ENCODE results near the gene BTBD16. TPM values are rescaled to one million over a fixed set of nuclear protein-coding genes. Genes with fewer than 3 reads are reported as not detected.

BTBD16 gene
- total and polyA plus RNA-seq, 3 donors from 2014 or later = 4.9 to 21.3 (median 5.3) TPM

GRCh38 chr10:122323941-122324675, 53.0 kb downstream of the BTBD16 start:
- Histone ChIP-seq H3K27ac (no peak overlapping the region), H3K27me3 (no peaks in the 10 kb centered on the region), H3K4me3 (no peak overlapping the region), H3K9me3 (no peaks in the 10 kb centered on the region), H3K36me3 (ENCODE audit: low read depth, missing control alignments) (no peaks in the 10 kb centered on the region), H3K4me1 (no peaks in the 10 kb centered on the region)
- intact Hi-C loops (cut with DNase I; ENCODE audit: low total_unique reads) = no loop called here
- WGBS, 2 donors = 89 to 94% methylated on average over 5 of the region's 5 CpGs
- no peak for TF ChIP-seq POLR2A (IDR thresholded peaks at IDR 0.05)
- TF ChIP-seq CTCF (IDR thresholded peaks at IDR 0.05) = no peak
- DNase-seq = no peak

GRCh38 chr10:122325235-122325634, 54.1 kb downstream of the BTBD16 start:
- Histone ChIP-seq H3K9me3 (no peaks in the 10 kb centered on the region), H3K4me3 (no peak overlapping the region), H3K27ac (no peak overlapping the region), H3K4me1 (no peaks in the 10 kb centered on the region), H3K36me3 (ENCODE audit: low read depth, missing control alignments) (no peaks in the 10 kb centered on the region), H3K27me3 (no peaks in the 10 kb centered on the region)
- 89 to 90% methylated on average over 2 of the region's 2 CpGs for WGBS, 2 donors
- no peak for DNase-seq
- TF ChIP-seq CTCF (IDR thresholded peaks at IDR 0.05) (no peak), POLR2A (IDR thresholded peaks at IDR 0.05) (no peak)
- intact Hi-C loops (cut with DNase I; ENCODE audit: low total_unique reads) = no loop called here

GRCh38 chr10:122326385-122326784, 55.3 kb downstream of the BTBD16 start:
- intact Hi-C loops (cut with DNase I; ENCODE audit: low total_unique reads) = no loop called here
- Histone ChIP-seq H3K36me3 (ENCODE audit: low read depth, missing control alignments) (no peaks in the 10 kb centered on the region), H3K27me3 (no peaks in the 10 kb centered on the region), H3K27ac (no peak overlapping the region), H3K4me3 (no peak overlapping the region), H3K9me3 (no peaks in the 10 kb centered on the region), H3K4me1 (no peaks in the 10 kb centered on the region)
- no peak for DNase-seq
- WGBS, 2 donors = 87 to 94% methylated on average over 5 of the region's 5 CpGs
- TF ChIP-seq CTCF (IDR thresholded peaks at IDR 0.05) (no peak), POLR2A (IDR thresholded peaks at IDR 0.05) (no peak)

GRCh38 chr10:122326806-122327205, 55.7 kb downstream of the BTBD16 start:
- TF ChIP-seq CTCF (IDR thresholded peaks at IDR 0.05) = no peak
- no peak for TF ChIP-seq POLR2A (IDR thresholded peaks at IDR 0.05)
- Histone ChIP-seq H3K27ac (no peak overlapping the region), H3K27me3 (no peaks in the 10 kb centered on the region), H3K4me1 (no peaks in the 10 kb centered on the region), H3K9me3 (no peaks in the 10 kb centered on the region), H3K4me3 (no peak overlapping the region), H3K36me3 (ENCODE audit: low read depth, missing control alignments) (no peaks in the 10 kb centered on the region)
- 80 to 82% methylated on average over 6 of the region's 6 CpGs for WGBS, 2 donors
- intact Hi-C loops (cut with DNase I; ENCODE audit: low total_unique reads) = no loop called here
- no peak for DNase-seq

All from testis (tissue), 3 donors.